Heart left ventricle (tissue), 13 donors: ENCODE measurements around the gene LENG9.

Experiments used
- POLR2A ChIP-seq, 2 donors: fragments of 450-650 bp; IDR thresholded peaks; one replicate each; pipeline ENCODE4 v1.6.1; 2017; ENCODE audit warnings: antibody characterized with exemption in 2 of 2, mild to moderate bottlenecking in 2 of 2, moderate library complexity in 2 of 2
- TF ChIP-seq, protein P1 (sequence below), 12 donors: fragments of 200-600 bp; sonication (generic) in 4 of 12; IDR thresholded peaks; one replicate each; pipeline versions ENCODE4 v1.5.0 to v1.8.0; 2018 to 2022; ENCODE audit warnings: antibody characterized with exemption in 12 of 12, mild to moderate bottlenecking in 5 of 12
- donor health status: ischemic (EF 13 %, LVEDD 7.1; RV severe dilation, severe dysfunction).
- donor health status: DM: no; HTN: yes; CAD: no.
- donor health status: DM: no; HTN: no; CAD: no.
- donor health status: ischemic (EF 25% LVEDD 6.9; RV normal size, moderate dysfunction).
- donor health status: ischemic (EF 25% LVEDD 5.7; RV mildly dilated, moderate dysfunction).
- donor health status: ischemic (EF 35%, LVEDD 5.7; RV mildly dilated, moderate dysfunction).
- donor health status: nonischemic (EF 11% LVEDD 7.7; RV severe dilation, severe dysfunction).
- donor health status: DM: yes; HTN: yes; CAD: no.
- donor health status: PGD.
- donor health status: ischemic (EF 29% LVEDD 5.4; RV normal size, mild dysfunction).
- donor health status: nonischemic (EF 23%, LVEDD 6.1; RV moderate dilation, normal function).

DNA sequence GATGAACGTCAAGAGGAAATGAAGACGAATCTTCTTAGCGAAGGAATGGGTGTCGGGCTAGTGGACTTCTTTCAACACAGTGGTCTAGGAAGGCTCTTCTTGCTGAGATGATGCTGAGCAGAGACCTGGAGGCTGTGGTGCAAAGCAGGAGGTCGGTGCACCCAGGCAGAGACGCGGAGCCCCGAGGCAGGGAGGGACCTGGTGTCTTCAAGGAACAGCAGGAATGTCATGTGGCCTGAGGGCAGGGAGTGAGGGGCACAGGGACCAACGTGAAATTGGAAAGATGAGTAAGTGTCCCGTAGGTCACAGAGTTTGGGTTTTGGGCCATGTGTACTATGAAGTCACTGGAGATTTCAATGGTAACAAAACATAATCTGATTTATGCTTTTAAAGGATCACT is 20.9 kb upstream of the LENG9 start:
- TF ChIP-seq, protein P1, sequence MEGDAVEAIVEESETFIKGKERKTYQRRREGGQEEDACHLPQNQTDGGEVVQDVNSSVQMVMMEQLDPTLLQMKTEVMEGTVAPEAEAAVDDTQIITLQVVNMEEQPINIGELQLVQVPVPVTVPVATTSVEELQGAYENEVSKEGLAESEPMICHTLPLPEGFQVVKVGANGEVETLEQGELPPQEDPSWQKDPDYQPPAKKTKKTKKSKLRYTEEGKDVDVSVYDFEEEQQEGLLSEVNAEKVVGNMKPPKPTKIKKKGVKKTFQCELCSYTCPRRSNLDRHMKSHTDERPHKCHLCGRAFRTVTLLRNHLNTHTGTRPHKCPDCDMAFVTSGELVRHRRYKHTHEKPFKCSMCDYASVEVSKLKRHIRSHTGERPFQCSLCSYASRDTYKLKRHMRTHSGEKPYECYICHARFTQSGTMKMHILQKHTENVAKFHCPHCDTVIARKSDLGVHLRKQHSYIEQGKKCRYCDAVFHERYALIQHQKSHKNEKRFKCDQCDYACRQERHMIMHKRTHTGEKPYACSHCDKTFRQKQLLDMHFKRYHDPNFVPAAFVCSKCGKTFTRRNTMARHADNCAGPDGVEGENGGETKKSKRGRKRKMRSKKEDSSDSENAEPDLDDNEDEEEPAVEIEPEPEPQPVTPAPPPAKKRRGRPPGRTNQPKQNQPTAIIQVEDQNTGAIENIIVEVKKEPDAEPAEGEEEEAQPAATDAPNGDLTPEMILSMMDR (IDR thresholded peaks at IDR 0.05), result no peak
- no peak for TF ChIP-seq POLR2A (IDR thresholded peaks at IDR 0.05)
